DOHH2 (cell line): ENCODE data around the gene SLMAP.

Experiments used
- H3F3A ChIP-seq: fragments of 200-600 bp; sonication (generic), shearing (Covaris generic); 2 replicates; pipeline ENCODE4 v1.6.0; 2016; ENCODE audit warnings: antibody characterized with exemption, mild to moderate bottlenecking; ENCODE audit not compliant: control insufficient read depth, insufficient read depth
- H3K27ac ChIP-seq: fragments of 200-600 bp; sonication (generic); 2 replicates; pipeline ENCODE4 v1.5.1; 2014; ENCODE audit warnings: low read depth, mild to moderate bottlenecking, low read length, moderate library complexity
- H3K27me3 ChIP-seq: fragments of 200-600 bp; sonication (generic); 2 replicates; pipeline ENCODE4 v1.6.1; 2014; ENCODE audit warnings: mild to moderate bottlenecking, low read length, mixed read lengths; ENCODE audit not compliant: control insufficient read depth
- H3K36me3 ChIP-seq: fragments of 200-600 bp; sonication (generic); 2 replicates; pipeline ENCODE4 v1.6.1; 2014; ENCODE audit warnings: mild to moderate bottlenecking, low read length, moderate library complexity, mixed read lengths; ENCODE audit not compliant: control insufficient read depth
- H3K4me1 ChIP-seq: fragments of 200-600 bp; sonication (generic); 2 replicates; pipeline ENCODE4 v1.6.1; 2014; ENCODE audit warnings: mild to moderate bottlenecking, low read length, mixed read lengths; ENCODE audit not compliant: control insufficient read depth
- H3K4me2 ChIP-seq: fragments of 200-600 bp; sonication (generic); 2 replicates; pipeline ENCODE4 v1.6.0; 2014; ENCODE audit warnings: mild to moderate bottlenecking, low read length, moderate library complexity
- H3K4me3 ChIP-seq: fragments of 200-600 bp; sonication (generic); 2 replicates; pipeline ENCODE4 v1.5.1; 2014; ENCODE audit warnings: mild to moderate bottlenecking, low read length, mixed read lengths
- H3K79me2 ChIP-seq: fragments of 200-600 bp; sonication (generic); 2 replicates; pipeline ENCODE4 v1.6.1; 2014; ENCODE audit warnings: mild to moderate bottlenecking, low read length, mixed read lengths; ENCODE audit not compliant: control insufficient read depth
- H3K9me2 ChIP-seq: fragments of 200-600 bp; sonication (generic); replicated peaks from 2 replicates; pipeline ENCODE4 v1.6.1; 2014; ENCODE audit warnings: mild to moderate bottlenecking, low read length, mixed read lengths; ENCODE audit not compliant: control insufficient read depth
- H3K9me3 ChIP-seq: fragments of 200-600 bp; sonication (generic); 2 replicates; pipeline ENCODE4 v1.6.1; 2014; ENCODE audit warnings: antibody characterized with exemption, low read length, mixed read lengths; ENCODE audit not compliant: control insufficient read depth, insufficient read depth
- H4K20me1 ChIP-seq: fragments of 200-600 bp; sonication (generic); 2 replicates; pipeline ENCODE4 v1.6.0; 2014; ENCODE audit warnings: low read depth, mild to moderate bottlenecking, antibody characterized with exemption, low read length, moderate library complexity; ENCODE audit not compliant: control insufficient read depth, insufficient read depth
- CTCF ChIP-seq: fragments of 200-600 bp; sonication (generic); IDR thresholded peaks from one replicate; pipeline ENCODE4 v1.5.1; 2014; ENCODE audit warnings: antibody characterized with exemption, mild to moderate bottlenecking, low read depth, low read length; ENCODE audit not compliant: poor library complexity, severe bottlenecking
- EZH2phosphoT487 ChIP-seq: fragments of 200-600 bp; sonication (generic); IDR thresholded peaks from 2 replicates; pipeline ENCODE4 v1.6.1; 2017; ENCODE audit warnings: borderline replicate concordance, mild to moderate bottlenecking, antibody characterized with exemption, low read length, moderate library complexity, mixed read lengths

The SLMAP gene

DNA sequence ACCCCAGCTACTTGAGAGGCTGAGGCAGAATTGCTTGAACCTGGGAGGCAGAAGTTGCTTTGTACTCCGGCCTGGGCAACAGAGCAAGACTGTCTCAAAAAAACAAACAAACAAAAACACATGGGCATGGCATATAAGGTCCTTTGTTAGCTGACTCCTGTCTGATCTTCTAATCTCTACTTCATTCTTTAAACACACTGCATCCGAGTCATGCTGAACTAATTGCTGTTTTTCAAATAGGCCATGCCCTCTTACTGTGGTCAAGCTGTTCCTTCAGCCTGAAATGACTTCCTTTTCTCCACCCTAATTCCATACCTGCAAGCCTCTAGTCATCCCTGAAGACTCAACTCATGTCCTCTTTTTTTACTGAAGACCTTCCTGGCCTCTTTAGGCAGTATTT is 22.3 kb upstream of the SLMAP start:
- H3K9me3 ChIP-seq = no peaks in the 10 kb centered on the region
- TF ChIP-seq CTCF (no peak), EZH2phosphoT487 (no peak)
- H3K4me2 ChIP-seq = no peak overlapping the region
- H3K9me2 ChIP-seq = no peaks in the 10 kb centered on the region
- no peaks in the 10 kb centered on the region for H3K27me3 ChIP-seq
- H3K79me2 ChIP-seq = no peaks in the 10 kb centered on the region
- H3K4me3 ChIP-seq = no peak overlapping the region
- H3K36me3 ChIP-seq = no peaks in the 10 kb centered on the region
- H3K27ac ChIP-seq = no peak overlapping the region
- no peaks in the 10 kb centered on the region for H4K20me1 ChIP-seq
- H3K4me1 ChIP-seq = no peaks in the 10 kb centered on the region
- no peaks in the 10 kb centered on the region for H3F3A ChIP-seq

- no peaks in the 10 kb centered on the region for H3K79me2 ChIP-seq
- no peak overlapping the region for H3K4me2 ChIP-seq
- H3K36me3 ChIP-seq = no peaks in the 10 kb centered on the region
- H3K27ac ChIP-seq = no peak overlapping the region
- H4K20me1 ChIP-seq = no peaks in the 10 kb centered on the region
- no peaks in the 10 kb centered on the region for H3K4me1 ChIP-seq
- H3F3A ChIP-seq = no peaks in the 10 kb centered on the region
- no peaks in the 10 kb centered on the region for H3K9me3 ChIP-seq
- TF ChIP-seq EZH2phosphoT487 (no peak), CTCF (no peak)
- H3K4me3 ChIP-seq = no peak overlapping the region
- H3K27me3 ChIP-seq = no peaks in the 10 kb centered on the region
- H3K9me2 ChIP-seq = no peaks in the 10 kb centered on the region
These were observed 20.7 kb upstream of the SLMAP start for GRCh38 chr3:57735405-57735804.

DNA sequence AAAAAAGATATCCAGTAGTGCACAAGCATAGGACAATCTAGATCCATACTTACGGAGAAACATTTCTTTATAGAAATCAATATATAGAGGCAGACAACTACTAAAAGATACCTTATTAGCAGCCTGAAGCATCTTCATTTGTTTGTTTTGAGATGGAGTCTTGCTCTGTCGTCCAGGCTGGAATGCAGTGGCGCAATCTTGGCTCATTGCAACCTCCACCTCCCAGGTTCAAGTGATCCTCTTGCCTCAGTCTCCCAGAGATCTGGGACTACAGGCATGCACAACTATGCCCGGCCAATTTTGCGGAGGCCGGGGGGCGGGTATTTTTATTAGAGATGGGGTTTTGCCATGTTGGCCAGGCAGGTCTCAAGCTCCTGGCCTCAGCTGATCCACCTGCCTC is 18.3 kb upstream of the SLMAP start:
- no peaks in the 10 kb centered on the region for H3F3A ChIP-seq
- no peak overlapping the region for H3K4me2 ChIP-seq
- H3K4me1 ChIP-seq = no peaks in the 10 kb centered on the region
- H3K79me2 ChIP-seq = no peaks in the 10 kb centered on the region
- TF ChIP-seq CTCF (no peak), EZH2phosphoT487 (no peak)
- no peaks in the 10 kb centered on the region for H3K27me3 ChIP-seq
- no peak overlapping the region for H3K4me3 ChIP-seq
- no peak overlapping the region for H3K27ac ChIP-seq
- no peaks in the 10 kb centered on the region for H3K36me3 ChIP-seq
- no peaks in the 10 kb centered on the region for H4K20me1 ChIP-seq
- H3K9me2 ChIP-seq = no peaks in the 10 kb centered on the region
- H3K9me3 ChIP-seq = no peaks in the 10 kb centered on the region

DNA sequence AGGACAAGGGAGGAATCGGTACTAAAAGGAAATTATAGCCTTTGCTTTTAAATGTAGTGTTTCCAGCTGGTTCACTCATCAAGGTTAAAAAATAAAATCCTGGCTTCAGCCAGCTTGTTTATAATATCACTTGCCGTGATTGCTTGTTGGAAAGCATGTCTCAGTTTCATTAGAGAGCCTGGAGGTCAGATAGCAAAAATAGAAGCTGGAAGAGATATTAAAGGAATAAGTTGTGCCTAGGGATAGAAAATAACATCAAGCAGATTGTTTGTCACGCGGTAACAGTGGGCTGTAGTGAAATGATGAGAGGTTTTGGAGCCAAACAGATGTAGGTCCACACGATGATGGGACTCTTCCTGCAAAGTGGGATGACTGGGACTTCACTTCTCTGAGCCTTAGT is 17.7 kb upstream of the SLMAP start:
- Histone ChIP-seq H4K20me1 (no peaks in the 10 kb centered on the region), H3K36me3 (no peaks in the 10 kb centered on the region), H3K9me2 (no peaks in the 10 kb centered on the region), H3K27ac (no peak overlapping the region), H3K79me2 (no peaks in the 10 kb centered on the region), H3K27me3 (no peaks in the 10 kb centered on the region), H3K4me1 (no peaks in the 10 kb centered on the region), H3K9me3 (no peaks in the 10 kb centered on the region), H3F3A (no peaks in the 10 kb centered on the region), H3K4me3 (no peak overlapping the region), H3K4me2 (no peak overlapping the region)
- TF ChIP-seq EZH2phosphoT487 = no peak
- no peak for TF ChIP-seq CTCF
